HG02759 (cell line): ENCODE data around the gene BCAP31.
"Not testable (repeated sequence)": the region's sequence is repeated elsewhere in the genome, so short reads cannot be mapped to it uniquely, and the experiment has no call there.

Experiments used
- ATAC-seq: cut with Tn5 transposase; IDR thresholded peaks from one replicate; pipeline ENCODE4 v1.9.1; 2021; ENCODE audit warnings: mild to moderate bottlenecking, moderate library complexity; ENCODE audit not compliant: unreplicated experiment

The BCAP31 gene

GRCh38 chrX:153696538-153696937 is 27.6 kb downstream of the BCAP31 start:
- ATAC-seq: not testable (repeated sequence)

- ATAC-seq: no peak
Measured at GRCh38 chrX:153696100-153696499, 28.1 kb downstream of the BCAP31 start.

GRCh38 chrX:153694687-153695270 is 29.4 kb downstream of the BCAP31 start:
- ATAC-seq: no peak

GRCh38 chrX:153694256-153694655 is 29.9 kb downstream of the BCAP31 start:
- not testable (repeated sequence) for ATAC-seq

- ATAC-seq: no peak
Measured at GRCh38 chrX:153693216-153694086, 30.7 kb downstream of the BCAP31 start.

GRCh38 chrX:153692611-153693156 is 31.5 kb downstream of the BCAP31 start:
- no peak for ATAC-seq

GRCh38 chrX:153692003-153692402 is 32.2 kb downstream of the BCAP31 start:
- ATAC-seq: no peak

GRCh38 chrX:153691032-153691827 is 33.0 kb downstream of the BCAP31 start:
- ATAC-seq: not testable (repeated sequence)

- ATAC-seq: no peak
Measured at GRCh38 chrX:153690466-153690865, 33.7 kb downstream of the BCAP31 start.

GRCh38 chrX:153689654-153690465 is 34.3 kb downstream of the BCAP31 start:
- no peak for ATAC-seq

- ATAC-seq: no peak
Measured at GRCh38 chrX:153688911-153689590, 35.1 kb downstream of the BCAP31 start.

GRCh38 chrX:153688506-153688905 is 35.7 kb downstream of the BCAP31 start:
- no peak for ATAC-seq

- ATAC-seq: no peak
Measured at GRCh38 chrX:153688071-153688470, 36.1 kb downstream of the BCAP31 start.

GRCh38 chrX:153687121-153688039 is 36.8 kb downstream of the BCAP31 start, which contains the start of gene SLC6A8:
TSS of gene SLC6A8 (plus strand) at chrX:153687926. CDS start at chrX:153688575, 649 bp downstream.
- no peak for ATAC-seq

- ATAC-seq: no peak
Measured at GRCh38 chrX:153686711-153687110, 37.5 kb downstream of the BCAP31 start.

GRCh38 chrX:153685751-153686696 is 38.2 kb downstream of the BCAP31 start:
- no peak for ATAC-seq

- no peak for ATAC-seq
Measured at GRCh38 chrX:153685156-153685536, 39.0 kb downstream of the BCAP31 start.
